ENCODE results near the gene MAGEA10.
"Not testable (repeated sequence)": the region's sequence is repeated elsewhere in the genome, so short reads cannot be mapped to it uniquely, and the experiment has no call there.

Gene MAGEA10

GRCh38 chrX:152138388-152138784 is at the start of gene MAGEA10:
TSS of gene MAGEA10 (minus strand) at chrX:152138577. CDS start at chrX:152135620, 2,957 bp downstream.
- no peaks in the 10 kb centered on the region for H3K36me3 Mint-ChIP-seq
- H3K4me3 Mint-ChIP-seq: no peak within 1 kb of the TSS
- no peak within 1 kb of the TSS for H3K27ac Mint-ChIP-seq
- no peaks in the 10 kb centered on the region for H3K9me3 Mint-ChIP-seq
- no peak for ATAC-seq
- H3K27me3 Mint-ChIP-seq: no peaks in the 10 kb centered on the region
- no peaks in the 10 kb centered on the region for H3K4me1 Mint-ChIP-seq

GRCh38 chrX:152177497-152178269 is 39.3 kb upstream of the MAGEA10 start:
- H3K4me1 Mint-ChIP-seq: no peaks in the 10 kb centered on the region
- ATAC-seq: no peak
- no peaks in the 10 kb centered on the region for H3K9me3 Mint-ChIP-seq
- H3K27ac Mint-ChIP-seq: no peak overlapping the region
- H3K4me3 Mint-ChIP-seq: no peak overlapping the region
- H3K27me3 Mint-ChIP-seq: no peaks in the 10 kb centered on the region
- no peaks in the 10 kb centered on the region for H3K36me3 Mint-ChIP-seq

GRCh38 chrX:152177052-152177451 is 38.7 kb upstream of the MAGEA10 start:
- Mint-ChIP-seq H3K9me3 (no peaks in the 10 kb centered on the region), H3K27ac (no peak overlapping the region), H3K4me3 (no peak overlapping the region), H3K36me3 (no peaks in the 10 kb centered on the region), H3K27me3 (no peaks in the 10 kb centered on the region), H3K4me1 (no peaks in the 10 kb centered on the region)
- no peak for ATAC-seq

GRCh38 chrX:152175892-152176291 is 37.5 kb upstream of the MAGEA10 start:
- ATAC-seq, H3K9me3 Mint-ChIP-seq, H3K4me3 Mint-ChIP-seq, H3K36me3 Mint-ChIP-seq, H3K27ac Mint-ChIP-seq, H3K27me3 Mint-ChIP-seq, H3K4me1 Mint-ChIP-seq: not testable (repeated sequence)

- not testable (repeated sequence) for H3K27ac Mint-ChIP-seq, ATAC-seq, H3K4me1 Mint-ChIP-seq, H3K4me3 Mint-ChIP-seq, H3K9me3 Mint-ChIP-seq, H3K27me3 Mint-ChIP-seq, H3K36me3 Mint-ChIP-seq
Observed at GRCh38 chrX:152173923-152174322, 35.5 kb upstream of the MAGEA10 start.

- no peaks in the 10 kb centered on the region for H3K4me1 Mint-ChIP-seq
- no peak for ATAC-seq
Observed at GRCh38 chrX:152170621-152171020, 32.2 kb upstream of the MAGEA10 start.

GRCh38 chrX:152165033-152165743 is 26.8 kb upstream of the MAGEA10 start:
- no peak for ATAC-seq
- H3K36me3 Mint-ChIP-seq: no peaks in the 10 kb centered on the region
- H3K27ac Mint-ChIP-seq: no peak overlapping the region
- no peak overlapping the region for H3K4me3 Mint-ChIP-seq
- H3K4me1 Mint-ChIP-seq: no peaks in the 10 kb centered on the region
- H3K9me3 Mint-ChIP-seq: peaks cover 2% of the 10 kb centered on the region
- H3K27me3 Mint-ChIP-seq: no peaks in the 10 kb centered on the region

More at GRCh38 chrX:152170621-152171020, 32.2 kb upstream of the MAGEA10 start:
- Mint-ChIP-seq H3K27me3 (no peaks in the 10 kb centered on the region), H3K36me3 (no peaks in the 10 kb centered on the region), H3K27ac (no peak overlapping the region), H3K4me3 (no peak overlapping the region), H3K9me3 (peaks cover 2% of the 10 kb centered on the region)

- H3K9me3 Mint-ChIP-seq: no peaks in the 10 kb centered on the region
- H3K27me3 Mint-ChIP-seq: no peaks in the 10 kb centered on the region
- H3K4me1 Mint-ChIP-seq: no peaks in the 10 kb centered on the region
- H3K27ac Mint-ChIP-seq: no peak overlapping the region
- H3K36me3 Mint-ChIP-seq: no peaks in the 10 kb centered on the region
- no peak for ATAC-seq
- H3K4me3 Mint-ChIP-seq: no peak overlapping the region
Observed at GRCh38 chrX:152157042-152157441, 18.7 kb upstream of the MAGEA10 start.

GRCh38 chrX:152155766-152156310 is 17.5 kb upstream of the MAGEA10 start:
- Mint-ChIP-seq H3K4me1 (no peaks in the 10 kb centered on the region), H3K4me3 (no peak overlapping the region), H3K9me3 (no peaks in the 10 kb centered on the region), H3K36me3 (no peaks in the 10 kb centered on the region), H3K27me3 (no peaks in the 10 kb centered on the region), H3K27ac (no peak overlapping the region)
- no peak for ATAC-seq

- no peak overlapping the region for H3K27ac Mint-ChIP-seq
- no peaks in the 10 kb centered on the region for H3K4me1 Mint-ChIP-seq
- ATAC-seq: no peak
- no peaks in the 10 kb centered on the region for H3K36me3 Mint-ChIP-seq
- H3K4me3 Mint-ChIP-seq: no peak overlapping the region
- H3K27me3 Mint-ChIP-seq: no peaks in the 10 kb centered on the region
- H3K9me3 Mint-ChIP-seq: no peaks in the 10 kb centered on the region
Observed at GRCh38 chrX:152154050-152154449, 15.7 kb upstream of the MAGEA10 start.

GRCh38 chrX:152151256-152151655 is 12.9 kb upstream of the MAGEA10 start:
- no peak overlapping the region for H3K27ac Mint-ChIP-seq
- H3K36me3 Mint-ChIP-seq: no peaks in the 10 kb centered on the region
- no peak overlapping the region for H3K4me3 Mint-ChIP-seq
- no peaks in the 10 kb centered on the region for H3K27me3 Mint-ChIP-seq
- ATAC-seq: no peak
- H3K4me1 Mint-ChIP-seq: no peaks in the 10 kb centered on the region
- peaks cover 3% of the 10 kb centered on the region for H3K9me3 Mint-ChIP-seq

GRCh38 chrX:152149648-152150047 is 11.3 kb upstream of the MAGEA10 start:
- ATAC-seq: no peak
- Mint-ChIP-seq H3K4me1 (no peaks in the 10 kb centered on the region), H3K27ac (no peak overlapping the region), H3K4me3 (no peak overlapping the region), H3K36me3 (no peaks in the 10 kb centered on the region), H3K9me3 (peaks cover 3% of the 10 kb centered on the region), H3K27me3 (no peaks in the 10 kb centered on the region)

GRCh38 chrX:152139589-152139988 is 1.2 kb upstream of the MAGEA10 start:
- Mint-ChIP-seq H3K4me1 (no peaks in the 10 kb centered on the region), H3K4me3 (no peak overlapping the region), H3K36me3 (no peaks in the 10 kb centered on the region), H3K27ac (no peak overlapping the region), H3K27me3 (no peaks in the 10 kb centered on the region), H3K9me3 (no peaks in the 10 kb centered on the region)
- no peak for ATAC-seq

- H3K36me3 Mint-ChIP-seq: no peaks in the 10 kb centered on the region
- no peaks in the 10 kb centered on the region for H3K4me1 Mint-ChIP-seq
- no peaks in the 10 kb centered on the region for H3K9me3 Mint-ChIP-seq
- no peaks in the 10 kb centered on the region for H3K27me3 Mint-ChIP-seq
- ATAC-seq: no peak
- no peak overlapping the region for H3K27ac Mint-ChIP-seq
- H3K4me3 Mint-ChIP-seq: no peak overlapping the region
Observed at GRCh38 chrX:152137771-152138387, 498 bp downstream of the MAGEA10 start.

- H3K4me1 Mint-ChIP-seq: no peaks in the 10 kb centered on the region
- H3K27ac Mint-ChIP-seq: no peak overlapping the region
- H3K27me3 Mint-ChIP-seq: no peaks in the 10 kb centered on the region
- no peaks in the 10 kb centered on the region for H3K9me3 Mint-ChIP-seq
- H3K36me3 Mint-ChIP-seq: no peaks in the 10 kb centered on the region
- H3K4me3 Mint-ChIP-seq: no peak overlapping the region
- ATAC-seq: no peak
Observed at GRCh38 chrX:152136312-152136711, 2.1 kb downstream of the MAGEA10 start.

Data from stimulated activated memory B cell treated with anti-CD40 and anti-IgM and Interleukin-4, amounts not matched to agents 10 μg/mL and 1 μg/mL and 100 μg/mL, for 72 hours (primary cell).